Measurements from ENCODE around the gene DPP4. TPM values are rescaled to one million over a fixed set of nuclear protein-coding genes. Genes with fewer than 3 reads are reported as not detected.
"Not testable (repeated sequence)": the region's sequence is repeated elsewhere in the genome, so short reads cannot be mapped to it uniquely, and the experiment has no call there.

The DPP4 gene
- total RNA-seq, 1 donor from 2014 or later: 1.9 TPM

GRCh38 chr2:161982548-161983330 is 91.3 kb downstream of the DPP4 start:
- Mint-ChIP-seq H3K36me3 (ENCODE audit: low read depth) (no peaks in the 10 kb centered on the region), H3K9me3 (no peaks in the 10 kb centered on the region), H3K27ac (no peak overlapping the region), H3K4me3 (no peak overlapping the region), H3K27me3 (no peaks in the 10 kb centered on the region), H3K4me1 (no peaks in the 10 kb centered on the region)
- DNase-seq (no peak), ATAC-seq (ENCODE audit: low read depth) (no peak)
- TF ChIP-seq CTCF (IDR thresholded peaks at IDR 0.05): no peak
- ChIA-PET CTCF (no interaction called here), POLR2A (no interaction called here)
- intact Hi-C loops (cut with micrococcal nuclease): no loop called here

- H3K9me3 Mint-ChIP-seq: no peaks in the 10 kb centered on the region
- ChIA-PET POLR2A (no interaction called here), CTCF (no interaction called here)
- intact Hi-C loops (cut with micrococcal nuclease): no loop called here
- no peaks in the 10 kb centered on the region for H3K36me3 Mint-ChIP-seq (ENCODE audit: low read depth)
- TF ChIP-seq CTCF (IDR thresholded peaks at IDR 0.05): no peak
- H3K4me1 Mint-ChIP-seq: no peaks in the 10 kb centered on the region
- H3K27me3 Mint-ChIP-seq: no peaks in the 10 kb centered on the region
- ATAC-seq (ENCODE audit: low read depth) (no peak), DNase-seq (no peak)
- H3K4me3 Mint-ChIP-seq: no peak overlapping the region
- H3K27ac Mint-ChIP-seq: no peak overlapping the region
Observed at GRCh38 chr2:161981679-161982250, 92.2 kb downstream of the DPP4 start.

GRCh38 chr2:161980976-161981375 is 93.0 kb downstream of the DPP4 start:
- Mint-ChIP-seq H3K27me3 (peaks cover 3% of the 10 kb centered on the region), H3K36me3 (ENCODE audit: low read depth) (no peaks in the 10 kb centered on the region), H3K4me1 (no peaks in the 10 kb centered on the region), H3K27ac (no peak overlapping the region), H3K4me3 (no peak overlapping the region), H3K9me3 (no peaks in the 10 kb centered on the region)
- ChIA-PET CTCF (no interaction called here), POLR2A (no interaction called here)
- no peak for ATAC-seq (ENCODE audit: low read depth)
- no peak for TF ChIP-seq CTCF (IDR thresholded peaks at IDR 0.05)
- intact Hi-C loops (cut with micrococcal nuclease): no loop called here
- DNase-seq: no peak

- ATAC-seq (ENCODE audit: low read depth): no peak
- intact Hi-C loops (cut with micrococcal nuclease): no loop called here
- H3K27ac Mint-ChIP-seq: no peak overlapping the region
- H3K9me3 Mint-ChIP-seq: no peaks in the 10 kb centered on the region
- ChIA-PET CTCF (no interaction called here), POLR2A (no interaction called here)
- TF ChIP-seq CTCF (IDR thresholded peaks at IDR 0.05): no peak
- H3K27me3 Mint-ChIP-seq: peaks cover 3% of the 10 kb centered on the region
- H3K36me3 Mint-ChIP-seq (ENCODE audit: low read depth): no peaks in the 10 kb centered on the region
- H3K4me1 Mint-ChIP-seq: no peaks in the 10 kb centered on the region
- DNase-seq: no peak
- no peak overlapping the region for H3K4me3 Mint-ChIP-seq
Observed at GRCh38 chr2:161979490-161979889, 94.5 kb downstream of the DPP4 start.

- H3K27ac Mint-ChIP-seq; H3K4me1 Mint-ChIP-seq; ATAC-seq (ENCODE audit: low read depth); H3K36me3 Mint-ChIP-seq (ENCODE audit: low read depth); H3K27me3 Mint-ChIP-seq; intact Hi-C loops (cut with micrococcal nuclease); DNase-seq; H3K4me3 Mint-ChIP-seq; CTCF ChIA-PET; H3K9me3 Mint-ChIP-seq; POLR2A ChIA-PET: not testable (repeated sequence)
Observed at GRCh38 chr2:161977926-161978325, 96.1 kb downstream of the DPP4 start.
